OCI-LY7 (cell line): ENCODE data around the gene KIF6. TPM values are rescaled to one million over a fixed set of nuclear protein-coding genes. Genes with fewer than 3 reads are reported as not detected.

Source experiments
- BruUV-seq: library from RNA; stranded (reverse); fragments of 400-500 nt; replicated peaks from 2 replicates; lab custom pipeline; 2021; lab: Mats Ljungman, UMichigan
- CTCF ChIA-PET: fragments of 300-600 bp; sonication (Branson Sonifier 250); formaldehyde crosslinking; loops from one replicate; lab custom pipeline; 2022; ENCODE audit warnings: antibody characterized with exemption; ENCODE audit not compliant: unreplicated experiment; lab: Charles Lee
- POLR2A ChIA-PET: fragments of 300-600 bp; sonication (Branson Sonifier 250); formaldehyde crosslinking; loops from one replicate; lab custom pipeline; 2022; ENCODE audit warnings: antibody characterized with exemption; lab: Charles Lee
- DNase-seq: peaks from one replicate; pipeline ENCODE4 v3.0.0-alpha.2; 2015; ENCODE audit warnings: low spot score
- H2AFZ ChIP-seq: fragments of 200-600 bp; sonication (generic), shearing (Covaris generic); 2 replicates; pipeline ENCODE4 v1.6.1; 2014; ENCODE audit warnings: mild to moderate bottlenecking, antibody characterized with exemption, low read length, moderate library complexity
- H3K27ac ChIP-seq: fragments of 200-600 bp; sonication (generic); 2 replicates; pipeline ENCODE4 v1.5.1; 2014; ENCODE audit warnings: mixed run types, low read depth, mild to moderate bottlenecking, moderate library complexity, low read length, inconsistent platforms; ENCODE audit not compliant: poor library complexity, severe bottlenecking
- H3K36me3 ChIP-seq: fragments of 200-600 bp; sonication (generic); 2 replicates; pipeline ENCODE4 v1.6.1; 2014; ENCODE audit warnings: mild to moderate bottlenecking, antibody characterized with exemption, low read length, moderate library complexity, mixed read lengths; ENCODE audit not compliant: insufficient read depth
- H3K4me1 ChIP-seq: fragments of 200-600 bp; sonication (generic); 2 replicates; pipeline ENCODE4 v1.5.1; 2014; ENCODE audit warnings: mild to moderate bottlenecking, low read length; ENCODE audit not compliant: insufficient read depth, poor library complexity, severe bottlenecking
- H3K4me2 ChIP-seq: fragments of 200-600 bp; sonication (generic); 2 replicates; pipeline ENCODE4 v1.6.1; 2014; ENCODE audit warnings: mild to moderate bottlenecking, low read length
- H3K4me3 ChIP-seq: fragments of 200-600 bp; sonication (generic); 2 replicates; pipeline ENCODE4 v1.5.1; 2014; ENCODE audit warnings: mild to moderate bottlenecking, low read depth, low read length; ENCODE audit not compliant: poor library complexity, severe bottlenecking
- H3K79me2 ChIP-seq: fragments of 200-600 bp; sonication (generic); 2 replicates; pipeline ENCODE4 v1.6.1; 2016; ENCODE audit warnings: low read depth, mild to moderate bottlenecking, low read length, moderate library complexity, mixed read lengths; ENCODE audit not compliant: insufficient read depth
- H3K9me2 ChIP-seq: fragments of 200-600 bp; sonication (generic); 2 replicates; pipeline ENCODE4 v1.6.1; 2016; ENCODE audit warnings: mild to moderate bottlenecking, low read length, mixed read lengths; ENCODE audit not compliant: insufficient read depth
- H3K9me3 ChIP-seq: fragments of 200-600 bp; sonication (generic); 2 replicates; pipeline ENCODE4 v1.6.1; 2014; ENCODE audit warnings: mild to moderate bottlenecking, mixed run types, low read length, mixed read lengths
- H4K20me1 ChIP-seq: fragments of 200-600 bp; sonication (generic); 2 replicates; pipeline ENCODE4 v1.6.1; 2014; ENCODE audit warnings: mild to moderate bottlenecking, antibody characterized with exemption, low read length, moderate library complexity, mixed read lengths; ENCODE audit not compliant: insufficient read depth
- CTCF ChIP-seq: fragments of 200-600 bp; sonication (generic); conservative IDR thresholded peaks from 2 replicates; pipeline ENCODE4 v1.5.1; 2014; ENCODE audit warnings: mild to moderate bottlenecking, antibody characterized with exemption, low read length, moderate library complexity, mixed read lengths
- EZH2phosphoT487 ChIP-seq: fragments of 200-600 bp; sonication (generic); IDR thresholded peaks from 2 replicates; pipeline ENCODE4 v1.6.1; 2018; ENCODE audit warnings: low read depth, borderline replicate concordance, mild to moderate bottlenecking, mixed run types, antibody characterized with exemption, low read length, moderate library complexity, mixed read lengths
- intact Hi-C: fragments of 100-400 bp; cut with micrococcal nuclease; formaldehyde crosslinking; loops from one replicate; pipeline ENCODE4 v1.10.0; 2022; ENCODE audit not compliant: unreplicated experiment
- total RNA-seq, 2 experiments: library from RNA; depleted of rRNA in 1 of 2; stranded (reverse); fragments of >200 nt in 1 of 2; shearing (Covaris generic) in 1 of 2; gene quantifications; 2 replicates each; pipeline ENCODE4 v1.2.3, GENCODE V29; 2014 to 2022

Gene KIF6
- total RNA-seq, 2 experiments from 2014 or later, result not detected

- Histone ChIP-seq H3K79me2 (no peaks in the 10 kb centered on the region), H3K27ac (no peak overlapping the region), H3K4me2 (no peak overlapping the region), H3K4me1 (no peaks in the 10 kb centered on the region), H3K36me3 (no peaks in the 10 kb centered on the region), H3K9me2 (no peaks in the 10 kb centered on the region), H2AFZ (no peak overlapping the region), H3K9me3 (no peaks in the 10 kb centered on the region), H3K4me3 (no peak overlapping the region), H4K20me1 (no peaks in the 10 kb centered on the region)
- ChIA-PET CTCF (no interaction called here), POLR2A (interaction anchor here (0.5 kb wide), 1 partner anchor 205 kb away, joined by 4 read pairs; no protein-coding TSS in a partner anchor)
- intact Hi-C loops, result no loop called here
- DNase-seq, result no peak
- TF ChIP-seq EZH2phosphoT487, result no peak
- no peak for TF ChIP-seq CTCF
- no TSS peak for BruUV-seq
These were observed 346.8 kb downstream of the KIF6 start for GRCh38 chr6:39378175-39378959.

DNA sequence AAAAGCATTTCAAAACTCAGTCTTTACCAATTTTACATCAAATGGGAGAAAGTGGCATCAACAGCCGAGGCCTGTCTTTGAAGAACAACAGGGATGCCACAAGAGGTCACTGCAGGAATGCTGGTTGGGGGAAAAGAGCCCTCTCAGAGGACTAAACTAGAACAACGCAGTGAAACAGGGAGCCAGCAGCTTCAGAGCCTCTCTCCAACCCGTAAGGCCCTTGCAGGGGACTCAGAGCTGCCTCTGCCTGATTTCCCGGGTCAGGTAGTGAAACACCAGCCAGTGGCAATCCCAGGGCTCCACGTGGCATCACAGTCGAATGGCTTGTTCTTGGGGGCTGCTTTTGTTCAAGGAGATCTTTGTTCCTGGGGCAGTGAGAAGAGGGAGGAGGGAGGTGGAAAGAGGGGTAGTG, 347.7 kb downstream of the KIF6 start:
- H3K9me3 ChIP-seq, result no peaks in the 10 kb centered on the region
- intact Hi-C loops, result no loop called here
- peak; percentile 3 for DNase-seq
- H3K4me2 ChIP-seq, result no peak overlapping the region
- TF ChIP-seq EZH2phosphoT487, result no peak
- peak; percentile 59 for TF ChIP-seq CTCF
- no TSS peak for BruUV-seq
- H3K27ac ChIP-seq, result no peak overlapping the region
- H3K9me2 ChIP-seq, result no peaks in the 10 kb centered on the region
- no peaks in the 10 kb centered on the region for H3K36me3 ChIP-seq
- no peak overlapping the region for H3K4me3 ChIP-seq
- CTCF ChIA-PET, result no interaction called here
- H3K79me2 ChIP-seq, result no peaks in the 10 kb centered on the region
- no peaks in the 10 kb centered on the region for H3K4me1 ChIP-seq
- no peaks in the 10 kb centered on the region for H4K20me1 ChIP-seq
- POLR2A ChIA-PET, result no interaction called here
- no peak overlapping the region for H2AFZ ChIP-seq

GRCh38 chr6:39375405-39375804, 349.8 kb downstream of the KIF6 start:
- no peaks in the 10 kb centered on the region for H3K9me3 ChIP-seq
- intact Hi-C loops, result no loop called here
- no peak overlapping the region for H2AFZ ChIP-seq
- no TSS peak for BruUV-seq
- POLR2A ChIA-PET, result interaction anchor here (0.6 kb wide), 1 partner anchor 28 kb away, joined by 3 read pairs; no protein-coding TSS in a partner anchor
- H3K36me3 ChIP-seq, result no peaks in the 10 kb centered on the region
- H3K9me2 ChIP-seq, result no peaks in the 10 kb centered on the region
- TF ChIP-seq CTCF (no peak), EZH2phosphoT487 (no peak)
- no peaks in the 10 kb centered on the region for H3K4me1 ChIP-seq
- DNase-seq, result no peak
- CTCF ChIA-PET, result no interaction called here
- H4K20me1 ChIP-seq, result no peaks in the 10 kb centered on the region
- H3K27ac ChIP-seq, result no peak overlapping the region
- no peak overlapping the region for H3K4me2 ChIP-seq
- H3K79me2 ChIP-seq, result no peaks in the 10 kb centered on the region
- H3K4me3 ChIP-seq, result no peak overlapping the region
